H1 (cell line): Measurements from ENCODE around the gene HDAC10. TPM values are rescaled to one million over a fixed set of nuclear protein-coding genes. Genes with fewer than 3 reads are reported as not detected.

ENCODE experiments used
- CTCF ChIA-PET: fragments of 300-600 bp; sonication (Branson Sonifier 250); formaldehyde crosslinking; loops from one replicate; lab custom pipeline; 2021; ENCODE audit not compliant: partially characterized antibody; lab: Charles Lee
- POLR2A ChIA-PET: fragments of 300-600 bp; sonication (Branson Sonifier 250); formaldehyde crosslinking; loops from one replicate; lab custom pipeline; 2021; ENCODE audit warnings: inconsistent platforms; ENCODE audit not compliant: partially characterized antibody; lab: Charles Lee
- DNase-seq, 2 experiments: peaks; one replicate each; pipeline versions ENCODE4 v3.0.0 to v3.0.0-alpha.2; 2010 to 2022; ENCODE audit warnings: low spot score in 2 of 2, low read depth in 1 of 2, mixed read lengths in 1 of 2
- FAIRE-seq: peaks from 2 replicates; lab custom pipeline; 2011; peaks lifted over from hg19 to GRCh38; lab: Jason Lieb, UNC
- H2AFZ ChIP-seq: 2 replicates; pipeline ENCODE4 v1.8.1; 2012; ENCODE audit warnings: low read length, inconsistent platforms
- H2AK5ac ChIP-seq: 2 replicates; pipeline ENCODE4 v1.6.1; 2013; ENCODE audit warnings: low read depth, low read length
- H2BK120ac ChIP-seq: replicated peaks from 2 replicates; pipeline ENCODE3; 2013; ENCODE audit warnings: low read depth, low read length, inconsistent platforms
- H2BK12ac ChIP-seq: 2 replicates; pipeline ENCODE4 v1.6.1; 2013; ENCODE audit warnings: low read depth, low read length
- H2BK15ac ChIP-seq: 2 replicates; pipeline ENCODE4 v1.6.1; 2013; ENCODE audit warnings: low read length
- H2BK20ac ChIP-seq: 2 replicates; pipeline ENCODE4 v1.6.1; 2013; ENCODE audit warnings: low read length
- H2BK5ac ChIP-seq: 2 replicates; pipeline ENCODE4 v1.6.1; 2013; ENCODE audit warnings: low read depth, low read length
- H3K14ac ChIP-seq: 2 replicates; pipeline ENCODE4 v1.6.1; 2013; ENCODE audit warnings: inconsistent platforms; ENCODE audit not compliant: insufficient read length
- H3K18ac ChIP-seq: 2 replicates; pipeline ENCODE4 v1.6.1; 2013; ENCODE audit warnings: low read length; ENCODE audit errors: extremely low read depth
- H3K23ac ChIP-seq: 2 replicates; pipeline ENCODE4 v1.6.1; 2013; ENCODE audit warnings: inconsistent platforms; ENCODE audit not compliant: insufficient read length
- H3K23me2 ChIP-seq: 2 replicates; pipeline ENCODE4 v1.6.1; 2013; ENCODE audit warnings: low read depth, low read length
- H3K27ac ChIP-seq: 2 replicates; pipeline ENCODE4 v1.6.1; 2011; ENCODE audit warnings: low read depth, low read length, inconsistent platforms
- H3K27me3 ChIP-seq, 4 experiments: replicated peaks in 1 of 4; 1 replicate in 1 of 4; 2 replicates in 3 of 4; pipeline versions ENCODE4 v1.6.1 to v1.8.1; 2011 to 2013; ENCODE audit warnings: low read length in 3 of 4, mild to moderate bottlenecking in 3 of 4, inconsistent platforms in 2 of 4, mixed read lengths in 2 of 4, moderate library complexity in 1 of 4; ENCODE audit not compliant: control insufficient read depth in 3 of 4, insufficient read depth in 3 of 4; ENCODE audit errors: extremely low read depth in 1 of 4
- H3K36me3 ChIP-seq, 4 experiments: 2 replicates each; pipeline versions ENCODE4 v1.6.1 to v1.8.1; 2011 to 2013; ENCODE audit warnings: mild to moderate bottlenecking in 4 of 4, low read length in 3 of 4, moderate library complexity in 2 of 4, control low read depth in 1 of 4, inconsistent platforms in 1 of 4; ENCODE audit not compliant: insufficient read depth in 4 of 4, control insufficient read depth in 2 of 4
- H3K4ac ChIP-seq: replicated peaks from 2 replicates; pipeline ENCODE3; 2013; ENCODE audit warnings: low read length, low read depth, mixed read lengths, inconsistent platforms; ENCODE audit not compliant: insufficient read length
- H3K4me1 ChIP-seq, 4 experiments: replicated peaks in 1 of 4; 1 replicate in 1 of 4; 2 replicates in 3 of 4; pipeline versions ENCODE4 v1.6.1 to v1.8.1; 2011 to 2013; ENCODE audit warnings: low read length in 3 of 4, inconsistent platforms in 2 of 4, mixed read lengths in 1 of 4; ENCODE audit not compliant: insufficient read depth in 4 of 4, control insufficient read depth in 3 of 4
- H3K4me2 ChIP-seq, 2 experiments: 2 replicates each; pipeline versions ENCODE4 v1.6.1 to v1.8.1; 2011 to 2013; ENCODE audit warnings: low read depth in 2 of 2, low read length in 2 of 2, control low read depth in 1 of 2, inconsistent platforms in 1 of 2, mild to moderate bottlenecking in 1 of 2; ENCODE audit not compliant: insufficient read depth in 1 of 2
- H3K4me3 ChIP-seq, 4 experiments: fragments of 200-600, 300-600 bp in 1 of 4; sonication (generic), shearing (Covaris generic), sonication (Bioruptor Twin) in 1 of 4; 2 replicates each; pipeline versions ENCODE4 v1.5.1 to v1.8.1; 2011 to 2016; ENCODE audit warnings: low read length in 4 of 4, low read depth in 3 of 4, control low read depth in 2 of 4, inconsistent platforms in 2 of 4, mild to moderate bottlenecking in 2 of 4, mixed read lengths in 1 of 4, moderate library complexity in 1 of 4; ENCODE audit not compliant: insufficient read depth in 2 of 4; ENCODE audit errors: extremely low read depth in 1 of 4
- H3K56ac ChIP-seq: replicated peaks from 2 replicates; pipeline ENCODE3; 2013; ENCODE audit warnings: low read depth, mild to moderate bottlenecking, mixed read lengths, low read length, inconsistent platforms; ENCODE audit not compliant: insufficient read length
- H3K79me1 ChIP-seq: 2 replicates; pipeline ENCODE4 v1.6.1; 2013; ENCODE audit warnings: low read depth, low read length, control low read depth
- H3K79me2 ChIP-seq, 2 experiments: 2 replicates each; pipeline versions ENCODE4 v1.6.1 to v1.8.1; 2012 to 2013; ENCODE audit warnings: low read length in 2 of 2, mild to moderate bottlenecking in 2 of 2, inconsistent platforms in 1 of 2; ENCODE audit not compliant: insufficient read depth in 2 of 2, control insufficient read depth in 1 of 2
- H3K9ac ChIP-seq, 4 experiments: replicated peaks in 1 of 4; 1 replicate in 1 of 4; 2 replicates in 3 of 4; pipeline versions ENCODE4 v1.6.1 to v1.8.1; 2011 to 2013; ENCODE audit warnings: low read depth in 3 of 4, low read length in 3 of 4, control low read depth in 2 of 4, mild to moderate bottlenecking in 2 of 4, moderate library complexity in 2 of 4, inconsistent platforms in 1 of 4; ENCODE audit errors: extremely low read depth in 1 of 4
- H3K9me3 ChIP-seq, 2 experiments: 2 replicates each; pipeline versions ENCODE4 v1.6.1 to v1.8.1; 2012 to 2013; ENCODE audit warnings: mild to moderate bottlenecking in 2 of 2, moderate library complexity in 2 of 2, control low read depth in 1 of 2, inconsistent platforms in 1 of 2, low read depth in 1 of 2, low read length in 1 of 2, mixed read lengths in 1 of 2; ENCODE audit not compliant: insufficient read depth in 2 of 2
- H4K20me1 ChIP-seq, 2 experiments: replicated peaks in 1 of 2; 2 replicates each; pipeline versions ENCODE3 to v1.8.1; 2011 to 2013; ENCODE audit warnings: inconsistent platforms in 2 of 2, low read length in 2 of 2, mild to moderate bottlenecking in 1 of 2; ENCODE audit not compliant: insufficient read depth in 2 of 2, control insufficient read depth in 1 of 2
- H4K5ac ChIP-seq: 2 replicates; pipeline ENCODE4 v1.6.1; 2013; ENCODE audit warnings: low read length, low read depth, mixed read lengths, inconsistent platforms; ENCODE audit not compliant: insufficient read length
- H4K8ac ChIP-seq: 2 replicates; pipeline ENCODE4 v1.8.0; 2013; ENCODE audit warnings: mild to moderate bottlenecking, moderate library complexity, low read length, inconsistent platforms; ENCODE audit not compliant: insufficient read depth; ENCODE audit errors: extremely low read depth
- H4K91ac ChIP-seq: replicated peaks from 2 replicates; pipeline ENCODE3; 2013; ENCODE audit warnings: low read length, mixed read lengths, inconsistent platforms; ENCODE audit not compliant: insufficient read length
- BACH1 ChIP-seq: IDR thresholded peaks from 2 replicates; pipeline ENCODE4 v1.6.1; 2012; ENCODE audit warnings: low read length, improper control_type of control experiment
- CBX5 ChIP-seq: fragments of 300-800, 300-1000 bp; sonication (generic); IDR thresholded peaks from 2 replicates; pipeline ENCODE4 v1.7.1; 2016; ENCODE audit warnings: antibody characterized with exemption, low read length, low read depth
- CTBP2 ChIP-seq: IDR thresholded peaks from 2 replicates; pipeline ENCODE4 v1.7.0; 2011; ENCODE audit warnings: borderline replicate concordance, mild to moderate bottlenecking, moderate library complexity, mixed read lengths, low read length; ENCODE audit not compliant: insufficient read depth, insufficient read length
- RAD21 ChIP-seq, 2 experiments: IDR thresholded peaks in 1 of 2; conservative IDR thresholded peaks in 1 of 2; 2 replicates each; pipeline ENCODE4 v1.6.1; 2011; ENCODE audit warnings: low read depth in 2 of 2, low read length in 2 of 2, improper control_type of control experiment in 1 of 2, inconsistent platforms in 1 of 2, mild to moderate bottlenecking in 1 of 2, moderate library complexity in 1 of 2
- SIN3A ChIP-seq, 2 experiments: IDR thresholded peaks in 1 of 2; conservative IDR thresholded peaks in 1 of 2; 2 replicates each; pipeline ENCODE4 v1.6.1; 2011 to 2012; ENCODE audit warnings: low read length in 2 of 2, improper control_type of control experiment in 1 of 2, low read depth in 1 of 2, mild to moderate bottlenecking in 1 of 2
- SP1 ChIP-seq: IDR thresholded peaks from 2 replicates; pipeline ENCODE4 v1.6.1; 2011; ENCODE audit warnings: low read depth, low read length
- WGBS, 2 experiments: shearing (Covaris generic) in 1 of 2; methylation state at CpG; one replicate each; pipeline versions ENCODE4 v1.1.6 to v1.1.7; 2013 to 2015; ENCODE audit warnings: low lambda C conversion rate in 2 of 2, mixed read lengths in 2 of 2, inconsistent platforms in 1 of 2, low coverage in 1 of 2, missing lambda C conversion rate in 1 of 2; ENCODE audit not compliant: insufficient replicate concordance in 2 of 2, insufficient coverage in 1 of 2, insufficient read length in 1 of 2; ENCODE audit errors: extremely low coverage in 1 of 2, missing lambda C conversion rate in 1 of 2; 5-methylcytosine and 5-hydroxymethylcytosine counted together
- polyA plus RNA-seq, 7 experiments: library from polyadenylated mRNA; depleted of rRNA in 3 of 7; stranded (reverse) in 5 of 7; unstranded in 2 of 7; fragments of >200 nt in 5 of 7; fragments of 200-250 nt in 2 of 7; gene quantifications; 1 replicate in 5 of 7; 2 replicates in 1 of 7; 4 replicates in 1 of 7; pipeline versions ENCODE4 v1.2.1 to v1.2.3, GENCODE V29; 2011 to 2013; ENCODE audit warnings: missing spikeins in 2 of 7, mixed read lengths in 2 of 7
- total RNA-seq: library from RNA; stranded (reverse); fragmentation: NEBNext Ultra II Directional; extraction: Animal tissue kit (Norgen Biotek cat#: 25700); gene quantifications from 2 replicates; pipeline ENCODE4 v1.2.1, GENCODE V29; 2021
- TF ChIP-seq, protein P1 (sequence below), 3 experiments: IDR thresholded peaks; 1 replicate in 2 of 3; 2 replicates in 1 of 3; pipeline versions ENCODE4 v1.5.1 to v1.6.1; 2011; ENCODE audit warnings: low read length in 3 of 3, mild to moderate bottlenecking in 3 of 3, inconsistent platforms in 2 of 3, low read depth in 1 of 3, moderate library complexity in 1 of 3; ENCODE audit not compliant: insufficient read depth in 1 of 3; ENCODE audit errors: control extremely low read depth in 1 of 3

Gene HDAC10
- total and polyA plus RNA-seq, 2 of the 8 experiments (the other 6 are each of a cell fraction or from before 2014, with no cell fraction given) = 11.2 to 26.4 TPM

DNA sequence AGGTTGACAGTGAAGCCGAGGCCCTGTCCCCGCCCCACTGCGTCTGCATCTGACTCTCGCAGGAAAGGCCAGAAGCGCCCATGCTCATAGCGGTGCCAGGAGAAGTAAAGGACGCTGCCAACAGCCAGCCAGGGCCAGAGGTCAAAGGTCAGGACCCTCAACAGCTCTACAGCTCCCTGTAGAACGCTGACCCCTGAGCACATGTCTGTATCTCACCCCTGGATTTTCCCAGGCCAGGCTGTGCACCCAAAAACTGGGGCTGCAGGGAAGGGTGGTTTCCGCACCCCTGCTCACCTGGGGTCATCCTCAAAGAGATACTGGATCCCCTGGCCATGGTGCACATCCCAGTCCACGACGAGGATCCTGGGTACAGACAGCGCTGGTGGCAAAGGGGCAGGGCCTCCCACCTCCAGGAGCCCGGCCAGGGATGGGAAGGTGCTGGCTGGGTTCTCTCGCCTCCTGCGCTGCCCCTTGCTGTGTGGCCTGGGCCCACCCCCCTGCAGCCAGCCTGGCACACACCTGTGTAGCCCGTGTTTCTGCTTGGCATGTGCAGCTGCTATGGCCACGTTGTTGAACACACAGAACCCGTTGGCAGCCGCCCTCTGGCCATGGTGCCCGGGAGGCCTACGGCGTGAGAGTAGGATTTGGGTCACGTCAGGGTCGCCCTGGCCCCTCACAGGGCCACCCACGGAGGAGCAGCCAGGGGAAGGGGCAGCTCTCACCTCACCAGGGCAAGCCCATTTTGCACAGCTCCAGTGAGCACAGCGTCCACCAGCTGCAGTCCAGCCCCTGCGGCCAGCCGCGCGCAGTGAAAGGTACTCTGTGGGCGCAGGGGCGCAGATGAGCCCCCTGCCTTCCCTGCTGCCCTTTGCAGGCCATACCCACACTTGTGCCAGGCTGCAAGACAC is 1.5 kb downstream of the HDAC10 start:
- Histone ChIP-seq H2BK120ac (no peak overlapping the region), H4K20me1 (peaks cover 0 to 16% of the 10 kb centered on the region in 2 experiments), H2BK15ac (0 out of 2 replicates have a peak overlapping the region, but pooled peaks have one; percentile 9), H2BK5ac (no peak overlapping the region), H4K8ac (no peak overlapping the region; the same call in 1 of the 2 replicates), H3K14ac (no peak overlapping the region), H2AK5ac (no peak overlapping the region), H4K5ac (no peak overlapping the region), H3K9me3 (no peaks in the 10 kb centered on the region), H3K4ac (no peak overlapping the region), H3K18ac (no peak overlapping the region), H2BK20ac (no peak overlapping the region), H3K4me2 (peak overlapping the region; percentile 68 to 99), H3K9ac (peak overlapping the region in 2 of 4 experiments; percentile 14 to 42; a peak in 2 of 7 replicates), H2AFZ (no peak overlapping the region), H3K23me2 (peaks cover 18% of the 10 kb centered on the region), H3K79me2 (0 out of 4 replicates have a peak, but pooled peaks cover 0 to 3% of the 10 kb centered on the region in 2 experiments), H3K27ac (no peak overlapping the region), H3K36me3 (no peaks in the 10 kb centered on the region), H2BK12ac (no peak overlapping the region), H3K27me3 (no peaks in the 10 kb centered on the region), H3K23ac (no peak overlapping the region), H4K91ac (no peak overlapping the region), H3K79me1 (peaks cover 6% of the 10 kb centered on the region; the same call in 1 of the 2 replicates), H3K4me1 (peaks cover 0 to 20% (median 16%) of the 10 kb centered on the region in 4 experiments; a peak in 6 of 7 replicates), H3K4me3 (peak overlapping the region in 1 of 4 experiments; percentile 80; a peak in 1 of 8 replicates), H3K56ac (no peak overlapping the region)
- no peak for DNase-seq
- 88% methylated on average over 28 of the region's 32 CpGs; no CpG with 5 or more reads in 1 of the 2 experiments for WGBS, 2 experiments
- CTCF ChIA-PET = interaction anchor here (0.6 to 3.7 kb wide), 12 partner anchors 8 to 320 kb away, joined by 3 to 30 read pairs (median 3); no protein-coding TSS in a partner anchor
- no peak for FAIRE-seq
- POLR2A ChIA-PET = interaction anchor here (1.0 to 2.6 kb wide), 2 partner anchors 7 to 23 kb away, joined by 4 to 6 read pairs; no protein-coding TSS in a partner anchor
- TF ChIP-seq BACH1 (no peak), SP1 (no peak), CBX5 (no peak), RAD21 (IDR thresholded peaks at IDR 0.05 in 1 of 2, conservative IDR thresholded peaks at IDR 0.05 in 1 of 2; ENCODE audit: low read depth in 2 of 2, low read length in 2 of 2) (no peak), CTBP2 (no peak), SIN3A (conservative IDR thresholded peaks at IDR 0.05 in 1 of 2, IDR thresholded peaks at IDR 0.05 in 1 of 2; ENCODE audit: low read depth in 1 of 2, low read length in 2 of 2) (no peak)
- TF ChIP-seq, protein P1, sequence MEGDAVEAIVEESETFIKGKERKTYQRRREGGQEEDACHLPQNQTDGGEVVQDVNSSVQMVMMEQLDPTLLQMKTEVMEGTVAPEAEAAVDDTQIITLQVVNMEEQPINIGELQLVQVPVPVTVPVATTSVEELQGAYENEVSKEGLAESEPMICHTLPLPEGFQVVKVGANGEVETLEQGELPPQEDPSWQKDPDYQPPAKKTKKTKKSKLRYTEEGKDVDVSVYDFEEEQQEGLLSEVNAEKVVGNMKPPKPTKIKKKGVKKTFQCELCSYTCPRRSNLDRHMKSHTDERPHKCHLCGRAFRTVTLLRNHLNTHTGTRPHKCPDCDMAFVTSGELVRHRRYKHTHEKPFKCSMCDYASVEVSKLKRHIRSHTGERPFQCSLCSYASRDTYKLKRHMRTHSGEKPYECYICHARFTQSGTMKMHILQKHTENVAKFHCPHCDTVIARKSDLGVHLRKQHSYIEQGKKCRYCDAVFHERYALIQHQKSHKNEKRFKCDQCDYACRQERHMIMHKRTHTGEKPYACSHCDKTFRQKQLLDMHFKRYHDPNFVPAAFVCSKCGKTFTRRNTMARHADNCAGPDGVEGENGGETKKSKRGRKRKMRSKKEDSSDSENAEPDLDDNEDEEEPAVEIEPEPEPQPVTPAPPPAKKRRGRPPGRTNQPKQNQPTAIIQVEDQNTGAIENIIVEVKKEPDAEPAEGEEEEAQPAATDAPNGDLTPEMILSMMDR (IDR thresholded peaks at IDR 0.05; ENCODE audit: control extremely low read depth in 1 of 3, insufficient read depth in 1 of 3, low read depth in 1 of 3, low read length in 3 of 3) = no peak
